GM19467 (cell line): ENCODE measurements around the gene BPIFA1.

Experiments
- ATAC-seq: cut with Tn5 transposase; IDR thresholded peaks from one replicate; pipeline ENCODE4 v1.9.1; 2021; ENCODE audit warnings: mild to moderate bottlenecking, moderate library complexity; ENCODE audit not compliant: unreplicated experiment

The BPIFA1 gene

DNA sequence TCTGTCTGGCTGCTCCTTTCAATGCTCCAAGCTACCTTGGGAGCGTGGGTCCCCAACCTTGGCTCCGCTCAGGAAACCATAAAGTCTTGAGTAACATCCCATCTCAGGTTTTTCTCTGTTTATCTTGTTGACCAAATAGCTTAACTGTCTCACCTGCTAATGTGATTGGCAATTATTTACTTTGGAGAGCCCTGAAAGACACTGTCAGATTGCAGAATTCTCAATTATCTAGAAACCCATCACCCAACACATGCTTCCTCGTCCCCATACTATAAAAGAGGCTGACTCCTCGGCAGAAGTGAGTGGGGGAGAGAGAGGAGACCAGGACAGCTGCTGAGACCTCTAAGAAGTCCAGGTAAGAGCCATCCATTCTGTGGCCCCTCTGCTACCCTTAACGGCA, at the start of gene BPIFA1:
Gene BPIFA1, plus strand, starts transcription at position 301 of the 400 bp plus-strand sequence. CDS start 1,716 bp downstream, outside the sequence.
- no peak for ATAC-seq

DNA sequence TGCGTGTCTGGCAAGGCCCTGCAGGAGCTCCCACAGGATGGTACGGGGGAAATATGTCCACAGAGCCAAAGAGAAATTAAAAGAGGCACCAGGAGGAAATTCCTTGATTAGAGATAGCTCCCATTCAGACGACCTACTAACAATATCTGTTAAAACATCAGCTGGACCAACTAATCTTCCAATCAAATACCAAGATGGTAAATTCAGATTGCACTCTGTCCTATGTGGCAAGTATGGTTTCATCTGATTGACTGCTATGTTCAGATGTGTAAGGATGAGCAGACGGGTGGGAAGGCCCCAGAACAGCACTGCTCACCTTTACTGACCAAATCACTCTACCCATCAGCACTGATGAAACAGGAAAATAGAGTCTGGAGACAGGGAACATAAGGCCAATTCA, 48.3 kb upstream of the BPIFA1 start:
- no peak for ATAC-seq

DNA sequence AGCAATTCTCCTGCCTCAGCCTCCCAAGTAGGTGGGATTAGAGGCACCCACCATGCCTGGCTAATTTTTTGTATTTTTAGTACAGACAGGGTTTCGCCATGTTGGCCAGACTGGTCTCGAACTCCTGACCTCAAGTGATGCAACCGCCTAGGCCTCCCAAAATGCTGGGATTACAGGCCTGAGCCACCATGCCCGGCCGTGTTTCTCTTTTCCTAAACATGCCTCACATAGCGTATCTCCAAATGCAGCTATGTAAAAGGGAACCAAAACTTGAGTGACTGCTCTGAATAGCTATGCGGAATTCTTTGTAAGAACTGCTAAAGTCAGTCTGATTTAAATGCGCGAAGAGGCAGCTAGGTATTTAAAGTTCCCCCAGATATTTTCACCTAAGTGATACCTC, 47.4 kb upstream of the BPIFA1 start:
- no peak for ATAC-seq

DNA sequence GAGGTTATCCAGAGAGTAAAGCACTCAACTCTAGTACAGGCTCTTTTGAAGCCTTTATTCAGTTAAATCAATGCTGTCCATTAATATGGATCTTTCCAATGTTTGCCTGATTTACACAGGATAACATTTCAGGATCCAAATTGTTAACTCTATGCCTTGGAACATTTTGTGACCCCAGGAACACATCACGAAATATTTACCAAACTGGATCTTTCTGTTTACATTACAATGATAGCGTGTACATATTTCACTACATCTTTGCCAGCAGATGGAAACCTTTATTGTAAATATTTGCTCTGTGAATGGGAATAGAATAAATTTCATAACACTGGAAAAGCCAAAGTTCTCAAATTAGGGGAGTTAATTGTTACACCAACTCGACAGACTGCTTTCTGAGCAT, 44.3 kb upstream of the BPIFA1 start:
- no peak for ATAC-seq

DNA sequence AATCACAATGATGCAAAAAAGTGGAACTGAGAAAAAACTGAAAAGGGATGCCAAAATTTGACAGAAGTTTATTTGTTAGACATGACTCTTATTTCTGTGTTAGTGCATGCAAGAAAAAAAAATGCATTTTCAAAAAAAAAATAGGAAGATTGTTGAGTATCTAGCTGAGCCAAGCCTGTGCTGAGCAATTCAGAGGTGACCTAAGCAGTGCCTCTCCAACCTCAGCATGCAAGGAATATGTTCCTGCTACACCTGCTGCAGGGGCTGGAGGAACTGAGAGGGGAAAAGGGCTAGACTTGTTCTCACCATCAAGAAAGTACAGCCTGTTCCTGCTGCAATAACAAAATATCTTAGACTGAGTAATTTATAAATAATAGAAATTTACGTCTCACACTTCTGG, 43.8 kb upstream of the BPIFA1 start:
- no peak for ATAC-seq

DNA sequence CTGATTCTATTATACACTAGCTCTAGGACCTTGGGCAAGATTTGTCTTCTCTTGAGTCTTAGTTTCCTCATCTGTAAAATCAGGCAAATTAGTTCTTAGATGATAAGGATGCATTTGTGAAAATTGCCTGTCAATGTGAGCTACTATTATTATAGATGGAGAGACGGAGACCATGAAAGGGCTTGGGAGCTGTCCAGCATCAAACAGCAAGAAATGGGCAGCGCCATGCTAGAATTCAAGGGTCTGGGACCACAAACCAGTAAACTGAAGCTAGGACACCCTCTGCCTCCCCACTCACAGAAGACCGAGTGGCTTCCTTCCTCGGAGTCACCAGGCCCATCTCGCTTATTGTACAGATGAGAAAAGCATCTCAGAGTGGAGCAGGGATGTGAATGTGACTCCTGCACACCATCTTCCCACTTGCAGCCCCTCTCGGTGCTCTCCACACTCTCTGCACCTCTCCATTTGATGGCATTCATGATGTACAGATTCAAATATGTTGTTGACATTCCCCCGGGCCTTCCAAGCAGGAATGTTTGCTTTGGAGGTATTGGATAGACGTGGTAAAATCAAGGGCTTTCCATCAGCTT, 42.8 kb upstream of the BPIFA1 start:
- ATAC-seq = no peak

DNA sequence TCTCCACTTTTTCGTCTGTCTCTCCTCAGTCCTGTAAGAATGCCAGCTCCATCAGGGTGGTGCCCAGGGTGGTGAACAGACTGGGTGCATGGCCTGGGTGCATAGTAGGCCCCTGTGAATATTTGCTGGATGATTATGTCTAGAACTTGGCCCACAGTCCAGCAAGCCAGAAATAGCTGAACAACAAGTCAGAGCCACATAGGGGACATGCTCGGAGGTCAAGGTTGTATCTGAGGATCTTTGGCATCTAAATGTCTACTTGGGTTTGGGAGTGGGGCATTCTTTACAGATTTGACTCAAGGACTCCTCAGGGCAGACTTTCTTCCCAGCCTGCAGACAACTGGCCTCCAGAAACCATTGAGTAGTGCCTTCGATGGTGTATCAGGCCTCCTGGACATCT, 36.8 kb upstream of the BPIFA1 start:
- no peak for ATAC-seq

DNA sequence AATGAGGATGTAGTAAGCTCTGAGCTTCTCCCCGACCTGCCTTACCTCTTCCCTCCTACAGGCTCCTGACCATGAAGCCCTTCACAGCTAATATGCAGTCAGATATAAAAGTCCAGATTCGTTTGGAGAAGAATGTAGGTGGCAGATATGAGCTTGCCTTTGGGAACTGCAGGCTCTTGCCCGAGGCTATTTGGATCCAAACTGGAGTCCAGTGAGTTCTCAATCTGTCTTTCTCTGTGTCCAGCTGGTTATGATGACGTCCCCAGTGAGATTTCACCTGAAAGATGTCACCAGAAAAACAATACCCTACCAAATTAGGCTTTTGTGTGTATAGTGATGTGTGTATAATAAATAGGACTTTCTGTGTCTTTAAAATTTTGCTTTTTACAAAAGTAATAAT, 33.3 kb upstream of the BPIFA1 start:
- no peak for ATAC-seq

DNA sequence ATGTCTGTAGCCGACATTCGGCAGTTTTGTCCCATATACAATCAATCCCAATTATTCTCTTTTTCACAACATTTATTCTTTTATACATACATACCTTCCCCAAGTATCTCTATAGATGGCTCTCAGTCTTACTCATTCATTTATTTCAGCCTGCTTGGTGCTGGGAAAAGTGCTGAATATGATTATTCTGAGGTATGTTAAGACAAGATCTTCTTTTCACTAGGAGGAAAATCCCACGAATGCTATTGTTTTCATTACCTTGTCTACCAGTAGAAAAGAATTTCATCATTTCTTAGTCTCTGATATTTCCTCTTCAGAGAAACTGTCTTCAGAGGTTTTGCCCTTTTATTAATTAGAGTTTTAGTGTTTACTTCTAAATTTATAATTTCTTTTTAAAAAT, 32.4 kb upstream of the BPIFA1 start:
- no peak for ATAC-seq

DNA sequence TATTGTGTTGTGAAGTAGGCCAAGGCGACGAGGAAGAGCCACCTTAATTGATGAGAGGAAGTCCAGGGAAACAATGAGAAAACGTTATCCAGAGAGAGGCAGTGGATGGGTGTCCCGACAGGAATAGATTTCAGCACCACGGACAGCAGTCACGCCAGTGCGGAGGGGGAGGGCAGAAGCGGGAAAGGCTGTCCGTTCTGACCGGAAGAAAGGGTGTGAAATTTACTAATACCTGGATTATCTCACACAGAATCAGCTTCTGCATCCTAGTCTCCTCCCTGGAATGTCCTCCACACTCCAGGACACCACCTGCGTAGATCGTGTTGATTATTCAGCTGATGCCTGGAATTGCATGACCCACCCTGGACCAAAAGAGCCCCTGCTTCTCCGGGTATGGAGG, 26.0 kb upstream of the BPIFA1 start:
- no peak for ATAC-seq

DNA sequence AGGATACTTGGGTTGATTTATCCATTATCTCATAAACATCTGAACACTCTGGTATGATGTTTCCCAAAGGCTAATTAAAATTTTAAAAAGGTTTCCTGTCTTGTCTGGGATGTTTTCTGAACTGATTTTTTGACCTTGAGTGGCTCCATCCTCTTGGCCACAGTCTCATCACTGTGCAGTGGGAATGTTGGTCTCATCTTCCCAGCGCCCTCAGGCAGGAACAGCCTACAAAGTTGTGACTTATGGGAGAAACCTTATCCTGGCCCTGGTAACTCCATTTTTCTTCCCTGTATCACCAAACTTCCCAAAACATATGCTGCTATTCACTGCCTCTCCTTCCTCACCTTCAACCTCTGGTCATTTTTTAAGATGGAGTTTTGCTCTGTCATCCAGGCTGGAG, 25.4 kb upstream of the BPIFA1 start:
- no peak for ATAC-seq

DNA sequence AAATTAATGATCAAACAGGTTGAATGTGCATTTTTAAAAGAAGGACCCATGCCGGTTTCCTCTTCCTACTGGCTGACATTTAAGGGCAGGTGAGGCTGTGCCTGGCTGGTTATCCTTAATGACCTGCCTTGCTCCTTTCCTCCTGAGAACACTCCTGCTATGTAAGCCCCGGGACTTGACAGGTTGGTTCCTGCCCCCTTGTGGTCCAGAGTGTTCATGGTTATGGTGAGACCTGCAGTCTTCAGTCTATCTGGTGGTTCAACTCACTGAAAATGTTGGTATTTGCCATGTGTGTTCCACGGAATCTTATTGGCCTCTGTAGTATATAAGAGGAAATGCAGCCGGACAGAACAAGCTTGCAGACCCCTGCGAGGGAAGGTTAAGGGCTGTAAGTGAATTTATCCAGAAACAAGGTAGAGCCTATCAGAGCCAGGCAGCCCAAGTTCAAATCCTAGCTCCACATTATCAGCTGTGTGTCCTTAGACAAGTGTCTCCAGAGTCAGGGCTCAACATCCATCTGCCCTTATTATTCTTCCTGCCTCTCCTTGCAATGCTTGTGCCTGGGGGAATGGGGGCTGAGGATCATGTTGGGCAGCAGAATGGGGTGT, 23.9 kb upstream of the BPIFA1 start:
- ATAC-seq = no peak

DNA sequence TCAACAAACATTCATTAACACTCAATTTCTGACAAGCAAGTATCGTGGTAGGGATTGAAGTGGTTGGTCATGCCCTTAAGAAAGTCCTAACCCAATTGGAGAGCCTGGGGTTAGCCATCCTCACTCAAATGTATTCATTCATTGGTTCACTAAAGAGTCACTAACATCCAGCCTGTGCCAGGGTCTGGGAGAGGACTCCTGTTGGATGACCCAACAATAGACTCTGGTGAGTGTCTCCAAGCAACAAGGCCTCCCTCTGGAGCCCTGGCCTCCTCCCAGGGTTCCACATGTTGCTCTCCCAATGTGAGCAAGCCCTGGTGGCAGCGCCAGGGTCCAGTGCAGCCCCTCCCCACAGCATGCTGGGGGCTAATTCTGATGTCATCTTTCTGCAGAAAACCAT, 18.7 kb upstream of the BPIFA1 start, which contains the start of gene BPIFA3:
Gene BPIFA3, plus strand, starts transcription at position 301 of the 400 bp plus-strand sequence. CDS start 185 bp downstream, outside the sequence.
- ATAC-seq = no peak

DNA sequence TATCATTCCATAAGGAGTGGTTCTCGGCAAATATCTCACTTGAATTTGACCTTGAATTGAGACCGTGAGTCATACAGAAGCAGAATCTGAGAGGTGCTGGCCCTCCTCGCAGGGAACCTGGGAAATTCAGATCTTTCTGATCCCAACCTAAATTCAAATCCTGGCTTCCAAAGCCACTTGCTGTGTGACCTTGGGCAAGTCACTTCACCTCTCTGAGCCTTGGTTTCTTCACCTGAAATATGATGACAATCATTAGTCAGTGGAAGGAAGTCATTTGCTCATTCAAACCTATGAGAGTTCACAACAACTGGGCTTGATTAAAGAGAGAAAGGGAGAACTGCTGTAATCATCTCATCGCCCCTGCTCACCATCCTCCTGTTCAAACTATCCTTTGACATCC, 11.4 kb upstream of the BPIFA1 start:
- ATAC-seq = no peak

DNA sequence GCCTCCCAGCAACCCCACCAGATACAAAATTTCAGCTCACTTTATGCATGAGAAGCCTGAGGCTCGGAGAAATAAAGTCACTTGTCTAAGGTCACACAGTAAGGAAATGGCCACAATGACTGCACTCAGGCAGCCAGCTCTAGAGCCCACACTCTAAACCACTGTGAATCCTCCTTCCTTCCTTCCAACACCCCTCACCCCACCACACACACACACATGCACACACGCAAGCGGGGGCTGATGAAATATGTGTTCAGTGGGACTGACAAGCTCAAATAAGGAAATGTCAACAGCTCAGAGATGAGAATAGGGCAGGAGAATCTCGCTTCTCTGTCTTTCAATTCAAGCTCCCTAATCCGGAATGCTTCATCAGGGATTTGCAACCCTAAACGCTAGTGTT, 6.0 kb upstream of the BPIFA1 start:
- no peak for ATAC-seq

DNA sequence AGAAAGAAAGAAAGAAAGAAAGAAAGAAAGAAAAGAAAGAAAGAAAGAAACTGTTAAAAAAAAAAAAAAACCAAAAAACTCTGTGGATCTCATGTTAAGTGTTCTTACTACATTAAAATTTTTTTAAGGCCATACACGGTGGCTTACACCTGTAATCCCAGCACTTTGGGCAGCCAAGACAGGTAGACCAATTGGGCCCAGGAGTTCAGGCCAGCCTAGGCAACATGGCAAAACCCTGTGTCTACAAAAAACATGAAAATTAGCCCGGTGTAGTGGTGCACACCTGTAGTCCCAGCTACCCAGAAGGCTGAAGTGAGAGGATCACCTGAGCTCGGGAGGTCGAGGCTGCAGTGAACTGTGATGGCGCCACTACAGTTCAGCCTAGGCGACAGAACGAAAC, 4.6 kb upstream of the BPIFA1 start:
- no peak for ATAC-seq

DNA sequence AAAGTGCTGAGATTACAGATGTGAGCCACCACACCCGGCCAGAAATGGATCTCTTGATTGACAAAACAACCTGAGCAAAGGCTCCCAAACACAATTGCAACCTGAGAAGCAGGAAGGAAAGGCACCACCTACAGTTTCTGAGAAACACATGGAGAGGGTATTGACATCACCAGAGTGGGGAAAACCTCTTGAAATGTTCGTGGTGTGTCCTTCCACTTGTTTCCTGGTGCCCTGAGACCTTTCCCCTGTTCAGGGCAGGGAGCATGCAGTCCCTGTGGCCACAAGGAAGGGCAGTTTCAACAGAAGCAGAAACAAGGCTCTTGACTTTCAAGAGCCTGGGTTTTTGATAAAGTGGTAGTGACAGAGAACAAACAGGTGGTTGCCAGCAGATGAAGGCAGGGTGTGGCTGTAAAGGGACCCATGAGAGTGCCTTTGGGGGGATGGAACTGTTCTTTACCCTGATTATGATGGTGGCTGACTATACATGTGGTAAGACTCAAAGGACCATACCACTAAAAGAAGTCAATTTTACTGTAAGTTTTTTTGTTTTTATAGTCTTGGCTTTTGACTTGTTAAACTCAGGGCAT, 3.2 kb upstream of the BPIFA1 start:
- no peak for ATAC-seq

DNA sequence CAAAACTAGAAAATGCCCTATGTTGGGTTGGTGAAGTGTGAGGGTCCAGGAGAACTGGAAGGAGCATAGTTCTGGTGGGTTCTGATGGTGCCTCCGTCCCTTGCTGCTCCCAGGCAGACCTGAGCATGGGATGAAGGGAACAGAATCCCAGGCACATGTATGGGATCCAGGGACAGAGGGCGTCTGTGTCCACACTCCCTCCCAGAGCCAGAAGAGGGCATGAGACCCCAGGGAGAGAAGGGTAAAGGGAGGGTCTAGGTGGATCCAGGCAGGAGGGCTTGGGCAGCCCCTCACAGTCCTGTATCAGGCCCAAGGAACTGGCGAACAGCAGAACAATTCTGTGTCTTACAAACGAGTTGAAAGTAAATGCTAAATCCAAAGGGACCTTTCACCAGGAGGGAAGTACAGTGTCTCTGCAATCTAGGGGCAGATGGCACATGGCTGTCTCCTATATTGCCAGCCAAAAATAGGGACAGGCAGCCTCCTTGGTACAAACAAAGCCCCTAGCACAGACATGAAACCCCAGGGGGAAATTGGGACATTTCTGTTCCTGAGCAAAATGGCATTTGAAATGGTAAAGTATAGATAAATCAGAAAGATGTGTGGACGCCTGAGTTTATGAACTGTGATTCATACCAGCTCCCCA, 2.5 kb upstream of the BPIFA1 start:
- no peak for ATAC-seq

DNA sequence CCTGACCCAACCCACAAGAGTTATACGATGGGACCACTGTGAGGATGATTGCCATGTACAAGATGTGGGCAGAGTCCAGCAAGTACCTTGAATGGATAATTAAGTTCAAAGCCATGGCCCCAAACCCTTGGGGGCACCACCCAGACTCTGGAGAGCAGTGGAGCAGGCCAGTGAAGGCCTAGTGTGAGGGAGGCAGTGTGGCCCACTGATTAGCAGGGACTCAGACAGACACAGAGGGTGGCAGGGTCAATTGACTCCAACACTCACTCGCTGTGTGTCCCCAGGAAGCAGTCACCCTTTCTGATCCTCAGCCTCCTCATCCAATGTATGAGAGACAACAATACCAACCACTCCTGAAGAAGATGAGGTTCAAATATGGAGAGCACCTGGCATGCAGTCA, 1.7 kb upstream of the BPIFA1 start:
- ATAC-seq = no peak

DNA sequence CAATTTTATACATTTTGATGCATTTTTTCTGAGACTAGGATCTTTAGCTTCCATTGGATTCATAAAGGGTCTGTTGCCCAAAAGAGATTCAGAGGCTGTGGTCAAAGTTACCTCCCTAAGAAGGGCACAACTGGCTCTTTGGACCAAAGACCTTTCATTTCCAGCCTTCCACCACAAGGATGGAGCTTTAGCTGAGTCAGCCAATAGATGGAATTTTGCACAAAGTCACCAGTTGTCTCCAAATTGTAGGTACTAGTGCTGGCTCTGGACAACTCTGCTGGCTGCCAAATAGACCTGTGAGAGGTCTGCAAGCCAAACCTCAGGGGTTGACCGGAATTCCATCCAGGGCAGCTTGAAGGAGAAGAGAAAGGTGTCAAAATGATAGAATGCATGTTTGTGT, 555 bp downstream of the BPIFA1 start:
- ATAC-seq = no peak

DNA sequence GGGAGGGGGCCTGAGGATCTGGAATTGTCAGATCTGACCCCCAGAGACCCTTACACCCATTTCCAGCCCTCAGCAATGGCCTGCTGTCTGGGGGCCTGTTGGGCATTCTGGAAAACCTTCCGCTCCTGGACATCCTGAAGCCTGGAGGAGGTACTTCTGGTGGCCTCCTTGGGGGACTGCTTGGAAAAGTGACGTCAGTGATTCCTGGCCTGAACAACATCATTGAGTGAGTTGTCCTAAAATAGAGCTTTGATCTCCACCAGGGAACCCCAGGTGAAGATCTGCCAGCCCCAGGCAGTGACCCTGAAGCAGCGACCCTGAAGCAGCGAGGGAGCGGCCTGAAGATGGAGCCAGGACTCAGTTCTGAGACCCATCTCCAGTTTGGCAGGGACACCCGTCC, 2.2 kb downstream of the BPIFA1 start:
- ATAC-seq = no peak

DNA sequence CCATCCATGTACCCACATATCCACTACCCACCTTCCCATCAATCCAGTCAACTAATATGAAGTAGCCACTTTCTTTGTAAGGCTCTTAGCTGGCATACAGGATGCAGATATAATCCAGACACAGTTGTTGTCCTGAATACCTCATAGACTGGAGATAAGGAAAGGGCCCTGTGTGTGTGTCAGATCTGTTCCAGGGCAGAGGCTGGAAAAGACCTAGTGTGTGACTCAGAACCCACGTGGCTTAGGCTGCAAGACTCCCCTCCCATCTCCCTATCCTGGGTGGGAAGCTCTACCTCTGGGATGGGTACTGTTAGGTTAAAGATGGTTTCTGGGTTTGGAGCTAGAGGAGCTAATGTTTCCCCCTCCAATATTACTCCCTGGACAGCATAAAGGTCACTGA, 3.6 kb downstream of the BPIFA1 start:
- ATAC-seq = no peak
